NOMO-1 (cell line): ENCODE data around the gene HEBP2.
"Not testable (repeated sequence)": the region's sequence is repeated elsewhere in the genome, so short reads cannot be mapped to it uniquely, and the experiment has no call there.

ENCODE experiments used
- DNase-seq, 2 experiments: peaks; one replicate each; lab custom pipeline; 2025; ENCODE audit not compliant: unreplicated experiment in 2 of 2; lab: John Stamatoyannopoulos, UW

Gene HEBP2, protein sequence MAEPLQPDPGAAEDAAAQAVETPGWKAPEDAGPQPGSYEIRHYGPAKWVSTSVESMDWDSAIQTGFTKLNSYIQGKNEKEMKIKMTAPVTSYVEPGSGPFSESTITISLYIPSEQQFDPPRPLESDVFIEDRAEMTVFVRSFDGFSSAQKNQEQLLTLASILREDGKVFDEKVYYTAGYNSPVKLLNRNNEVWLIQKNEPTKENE

DNA sequence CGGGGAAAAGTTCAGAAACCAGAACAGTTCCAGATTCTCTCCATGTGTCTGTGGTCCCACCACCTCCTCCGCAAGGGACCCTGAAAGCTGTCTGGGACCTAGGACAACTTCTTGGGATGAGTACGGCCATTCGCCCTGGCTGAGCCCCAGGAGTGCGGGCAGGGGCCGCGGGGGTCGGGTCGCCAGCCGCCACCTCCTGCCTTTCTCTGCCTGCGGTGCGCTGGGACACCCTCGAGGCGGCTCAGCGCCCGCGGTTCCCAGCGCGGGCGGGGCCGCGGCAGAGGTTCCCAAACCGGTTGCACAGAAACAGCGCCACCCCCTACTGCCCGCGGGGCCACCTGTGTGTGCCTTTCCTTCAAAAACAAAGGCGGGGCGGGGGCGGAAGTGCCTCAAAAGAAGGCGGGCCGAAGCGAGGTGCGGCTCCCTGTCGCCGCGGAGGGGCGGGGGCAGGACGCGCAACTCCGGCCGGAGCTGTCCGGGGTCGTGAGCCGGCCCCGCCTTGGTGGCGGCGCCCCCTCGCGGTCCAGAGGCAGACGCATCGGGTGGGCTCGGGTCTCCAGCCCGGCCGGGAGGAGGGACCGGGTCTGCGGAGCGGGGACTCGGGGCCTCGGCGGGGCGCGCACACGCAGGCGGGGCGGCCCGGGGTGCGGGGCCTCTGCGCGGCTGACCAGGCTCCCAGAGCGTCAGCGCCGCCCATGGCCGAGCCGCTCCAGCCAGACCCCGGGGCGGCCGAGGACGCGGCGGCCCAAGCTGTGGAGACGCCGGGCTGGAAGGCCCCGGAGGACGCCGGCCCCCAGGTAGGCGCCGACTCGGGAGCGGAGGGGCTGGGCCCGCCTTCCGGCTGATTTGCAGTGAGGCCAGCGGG is at the start of gene HEBP2:
TSS of gene HEBP2 (plus strand) at position 423 of the 865 bp plus-strand sequence. CDS start at position 696, 273 bp downstream.
- peak; percentile 94 to 96 for DNase-seq

- DNase-seq: no peak
Measured at GRCh38 chr6:138357928-138358327, 46.1 kb upstream of the HEBP2 start.

DNA sequence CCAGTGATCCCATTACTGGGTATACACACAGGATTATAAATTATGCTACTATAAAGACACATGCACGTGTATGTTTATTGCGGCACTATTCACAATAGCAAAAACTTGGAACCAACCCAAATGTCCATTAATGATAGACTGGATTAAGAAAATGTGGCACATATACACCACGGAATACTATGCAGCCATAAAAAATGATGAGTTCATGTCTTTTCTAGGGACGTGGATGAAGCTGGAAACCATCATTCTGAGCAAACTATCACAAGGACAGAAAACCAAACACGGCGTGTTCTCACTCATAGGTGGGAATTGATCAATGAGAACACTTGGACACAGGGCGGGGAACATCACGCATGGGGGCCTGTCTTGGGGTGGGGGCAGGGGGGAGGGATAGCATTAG is 35.3 kb upstream of the HEBP2 start:
- DNase-seq: not testable (repeated sequence)

- no peak for DNase-seq
Measured at GRCh38 chr6:138370631-138371451, 33.2 kb upstream of the HEBP2 start.

- no peak for DNase-seq
Measured at GRCh38 chr6:138371452-138371711, 32.6 kb upstream of the HEBP2 start.

DNA sequence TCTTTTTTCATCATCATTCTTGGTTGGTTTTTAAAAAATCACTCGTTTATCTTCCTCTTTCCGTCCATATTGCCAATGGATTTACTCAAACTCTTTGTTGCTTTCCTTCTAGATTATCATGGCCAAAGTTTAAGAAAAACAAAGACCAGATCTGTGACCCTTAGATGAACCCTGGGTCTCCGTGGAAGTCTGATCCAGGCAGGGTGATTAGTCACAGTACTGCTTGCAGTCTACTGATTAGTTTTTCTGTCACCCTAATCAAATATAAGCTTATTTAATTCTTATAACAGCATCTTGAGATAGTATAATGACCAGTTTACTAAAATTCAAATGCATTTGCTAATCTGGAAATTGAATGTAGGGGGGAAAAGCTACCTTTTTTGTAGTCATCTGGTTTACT is 32.3 kb upstream of the HEBP2 start:
- DNase-seq: no peak

DNA sequence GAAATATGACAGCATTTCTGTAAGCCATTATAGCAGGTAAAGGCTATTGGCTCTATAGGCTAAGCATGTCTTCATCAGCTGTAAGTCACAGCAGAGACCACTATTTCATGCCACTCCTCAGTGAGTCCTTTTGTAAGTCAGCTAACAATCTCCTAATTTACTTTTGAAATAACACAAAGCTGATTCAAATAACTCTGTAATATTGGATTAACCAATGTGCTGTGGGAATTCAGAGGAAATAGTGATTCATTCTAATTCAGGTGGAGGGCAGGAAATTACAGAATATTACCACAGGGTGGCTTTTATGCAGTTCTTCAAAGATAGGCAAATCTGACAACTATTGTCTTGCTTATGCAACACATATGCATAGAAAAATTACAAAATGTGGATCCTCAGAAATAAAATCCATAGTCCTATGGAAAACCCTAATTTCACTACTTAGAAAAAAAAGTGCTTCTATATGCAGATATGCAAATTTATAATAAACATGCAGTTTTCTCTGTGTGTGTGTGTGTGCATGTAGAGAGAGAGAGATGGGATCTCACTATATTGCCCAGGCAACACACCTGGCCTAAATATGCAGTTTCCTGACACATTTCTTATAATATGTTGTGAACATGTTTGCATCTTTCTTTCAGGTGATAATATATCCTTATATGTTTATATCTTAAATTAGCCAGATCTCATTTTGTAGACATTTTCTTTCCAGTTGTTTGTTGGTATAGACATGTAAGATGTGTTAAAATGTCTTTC is 31.1 kb upstream of the HEBP2 start:
- peak; percentile 43 to 44 for DNase-seq

GRCh38 chr6:138374230-138374629 is 29.8 kb upstream of the HEBP2 start:
- DNase-seq: no peak

DNA sequence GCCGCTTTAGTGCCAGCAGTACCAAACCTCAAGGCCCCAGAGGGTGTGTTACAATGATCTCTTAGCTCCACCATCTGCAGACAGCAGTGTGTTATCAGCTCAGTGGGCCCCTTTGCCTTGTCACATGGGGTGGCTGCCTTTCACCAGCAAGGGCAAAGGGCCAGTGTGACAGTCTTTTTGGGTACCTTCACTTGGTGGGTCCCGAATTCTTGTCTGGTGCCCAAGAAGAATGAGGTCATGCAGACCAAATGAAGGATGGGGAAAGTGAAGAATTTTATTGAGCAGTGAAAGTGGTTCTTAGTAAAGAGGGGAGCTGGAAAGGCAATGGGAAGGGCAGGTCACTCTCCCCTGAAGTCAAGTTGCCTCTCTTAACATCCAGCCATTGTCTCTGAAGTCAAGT is 29.2 kb upstream of the HEBP2 start:
- DNase-seq: no peak

- no peak for DNase-seq
Measured at GRCh38 chr6:138377042-138377441, 27.0 kb upstream of the HEBP2 start.

- no peak for DNase-seq
Measured at GRCh38 chr6:138377844-138378243, 26.2 kb upstream of the HEBP2 start, which contains the start of gene SMIM28. TSS of gene SMIM28 (plus strand) at chr6:138377905. CDS start at chr6:138378073, 168 bp downstream.

- DNase-seq: no peak
Measured at GRCh38 chr6:138378463-138378862, 25.6 kb upstream of the HEBP2 start.

DNA sequence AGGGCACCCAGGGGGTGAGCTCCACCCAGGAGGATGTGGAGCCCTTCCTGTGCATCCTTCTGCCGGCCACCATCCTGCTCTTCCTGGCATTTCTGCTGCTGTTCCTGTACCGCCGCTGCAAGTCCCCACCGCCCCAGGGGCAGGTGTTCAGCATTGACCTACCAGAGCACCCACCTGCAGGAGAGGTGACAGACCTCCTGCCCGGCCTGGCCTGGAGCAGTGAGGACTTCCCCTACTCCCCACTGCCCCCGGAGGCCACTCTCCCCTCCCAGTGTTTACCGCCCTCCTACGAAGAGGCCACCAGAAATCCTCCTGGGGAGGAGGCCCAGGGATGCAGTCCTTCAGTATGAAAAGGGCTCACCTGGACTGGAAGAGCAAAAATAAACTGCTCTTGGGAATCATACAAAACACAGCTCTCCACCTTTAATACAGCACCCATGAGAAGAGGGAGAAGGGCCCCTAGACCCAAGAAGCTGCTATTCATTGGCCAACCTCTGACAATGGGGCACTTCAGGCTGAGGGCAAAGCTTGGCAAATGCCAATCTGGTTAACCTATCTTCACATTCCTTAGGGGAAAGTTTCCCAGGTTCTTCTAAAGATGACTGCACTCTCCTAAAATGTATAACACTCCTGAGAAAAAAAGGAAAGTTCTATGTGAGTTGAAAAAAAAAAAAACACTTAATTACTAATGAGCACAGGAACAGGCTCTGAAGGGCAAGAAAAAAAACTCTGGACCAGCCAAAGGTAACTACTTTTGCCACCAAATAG is 21.3 kb upstream of the HEBP2 start:
- no peak for DNase-seq

GRCh38 chr6:138383776-138384175 is 20.2 kb upstream of the HEBP2 start:
- no peak for DNase-seq

DNA sequence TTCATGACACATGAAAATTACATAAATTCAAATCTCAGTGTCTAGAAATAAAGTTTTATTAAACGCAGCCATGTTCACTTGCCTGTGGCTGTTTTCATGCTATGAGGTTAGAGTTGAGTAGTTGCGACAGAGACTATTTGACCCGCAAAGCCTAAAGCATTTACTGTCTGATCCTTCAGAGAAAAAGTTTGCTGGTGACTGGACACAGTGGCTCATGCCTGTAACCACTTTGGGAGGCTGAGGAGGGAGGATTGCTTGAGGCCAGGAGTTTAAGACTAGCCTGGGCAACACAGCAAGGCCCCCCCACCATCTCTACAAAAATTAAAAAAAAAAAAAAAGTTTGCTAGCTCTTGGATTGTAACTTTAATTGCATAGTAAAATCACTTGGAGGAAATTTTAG is 17.1 kb upstream of the HEBP2 start:
- DNase-seq: no peak

DNA sequence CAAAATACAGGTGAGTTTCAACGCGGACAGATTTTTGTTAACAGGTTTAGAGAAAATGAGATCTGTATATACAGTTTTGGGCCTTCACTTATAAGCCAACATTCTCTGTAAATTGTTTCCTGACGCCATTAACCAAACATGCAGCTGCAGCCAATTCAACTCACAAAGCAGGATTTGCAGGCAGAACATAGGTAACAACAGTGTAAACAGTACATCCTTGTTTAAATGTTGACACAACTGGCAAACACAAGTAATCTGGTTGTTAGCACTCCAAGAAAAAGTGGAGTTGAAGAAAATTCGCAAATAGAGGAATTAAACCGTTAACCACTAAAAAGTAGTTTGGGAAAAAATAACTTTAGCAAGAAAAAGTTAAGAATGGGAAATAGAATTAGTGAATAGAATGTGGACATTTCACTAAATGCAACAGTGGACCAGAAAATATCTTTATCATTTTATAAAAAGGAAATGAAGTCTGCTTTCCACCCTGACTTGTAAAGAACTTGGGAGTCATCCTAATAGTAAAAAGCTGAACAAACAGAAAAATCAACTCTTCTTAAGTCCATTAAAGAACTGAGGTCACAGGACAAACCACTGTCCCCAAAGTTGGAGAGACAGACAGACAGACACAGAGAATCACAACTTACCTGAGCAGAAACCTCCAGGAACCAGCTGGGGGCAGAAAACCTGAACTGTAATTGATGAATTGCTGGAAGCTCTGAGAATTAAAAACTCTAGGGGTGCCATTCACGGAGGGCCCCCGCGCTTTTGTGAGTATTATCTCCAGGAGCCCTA is 16.2 kb upstream of the HEBP2 start:
- no peak for DNase-seq

GRCh38 chr6:138389551-138389950 is 14.5 kb upstream of the HEBP2 start:
- DNase-seq: no peak

DNA sequence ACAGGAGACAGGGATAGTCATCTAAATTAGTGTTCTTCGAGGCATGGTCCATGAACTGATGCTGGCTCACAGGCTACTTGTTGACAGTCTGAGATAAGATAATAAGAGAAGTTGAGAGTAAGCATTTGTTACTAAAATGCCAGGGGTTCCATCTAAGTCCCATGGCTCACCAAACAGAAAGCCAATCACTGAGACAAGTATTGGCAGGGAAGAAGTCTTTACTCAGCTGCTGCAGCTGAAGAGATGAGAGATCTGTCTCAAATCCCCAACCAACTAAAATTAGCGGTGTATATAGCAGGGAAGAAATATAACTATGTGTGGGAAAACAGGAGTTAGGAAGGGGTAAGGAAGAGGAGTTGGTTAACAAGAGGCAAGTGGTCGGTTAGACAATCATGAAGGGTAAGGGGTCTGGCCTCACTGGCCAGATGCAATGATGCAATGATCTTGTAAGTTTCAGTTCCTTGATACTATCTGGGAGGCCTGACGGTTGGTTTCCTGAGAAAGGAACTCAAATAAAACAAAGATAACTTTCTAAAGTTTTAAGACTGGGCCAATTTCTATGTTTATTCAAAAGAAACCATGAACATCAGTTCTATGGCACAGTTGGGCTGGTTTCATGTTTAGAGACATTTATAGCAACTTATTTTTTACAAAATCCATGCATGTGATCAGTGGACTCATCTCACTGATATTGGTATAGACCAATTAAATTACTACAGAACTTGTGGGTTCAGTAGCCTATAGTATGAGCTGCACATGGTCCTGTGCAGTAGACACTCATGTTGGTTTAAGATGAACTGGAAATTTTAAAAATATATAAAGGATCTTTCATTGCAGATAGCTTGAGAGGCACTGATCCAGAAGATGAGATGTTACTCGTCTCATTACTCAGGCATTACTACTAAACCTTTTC is 9.9 kb upstream of the HEBP2 start:
- DNase-seq: peak; percentile 63 to 70
